ENCODE data around the gene SMG7.

DNA sequence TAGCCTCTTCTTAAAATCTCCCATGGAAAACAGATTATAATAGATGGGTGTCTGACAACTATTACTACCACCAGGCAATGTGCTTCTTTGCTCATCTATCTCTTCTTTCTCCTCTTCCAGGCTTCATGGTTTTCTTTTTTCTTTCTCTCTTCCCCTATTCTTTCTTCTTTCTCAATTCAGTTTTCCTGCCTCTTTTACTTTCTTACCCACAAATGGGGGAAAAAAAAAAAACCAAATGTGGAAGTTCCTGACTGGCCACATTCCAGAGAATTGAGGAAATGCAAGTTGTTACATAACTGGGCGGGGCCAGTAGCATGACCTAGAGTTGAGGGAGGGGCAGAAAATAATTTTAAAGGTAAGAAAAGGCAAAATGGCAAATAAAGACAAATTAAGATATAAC lies 10.9 kb upstream of the SMG7 start:
- TF ChIP-seq, protein P1, sequence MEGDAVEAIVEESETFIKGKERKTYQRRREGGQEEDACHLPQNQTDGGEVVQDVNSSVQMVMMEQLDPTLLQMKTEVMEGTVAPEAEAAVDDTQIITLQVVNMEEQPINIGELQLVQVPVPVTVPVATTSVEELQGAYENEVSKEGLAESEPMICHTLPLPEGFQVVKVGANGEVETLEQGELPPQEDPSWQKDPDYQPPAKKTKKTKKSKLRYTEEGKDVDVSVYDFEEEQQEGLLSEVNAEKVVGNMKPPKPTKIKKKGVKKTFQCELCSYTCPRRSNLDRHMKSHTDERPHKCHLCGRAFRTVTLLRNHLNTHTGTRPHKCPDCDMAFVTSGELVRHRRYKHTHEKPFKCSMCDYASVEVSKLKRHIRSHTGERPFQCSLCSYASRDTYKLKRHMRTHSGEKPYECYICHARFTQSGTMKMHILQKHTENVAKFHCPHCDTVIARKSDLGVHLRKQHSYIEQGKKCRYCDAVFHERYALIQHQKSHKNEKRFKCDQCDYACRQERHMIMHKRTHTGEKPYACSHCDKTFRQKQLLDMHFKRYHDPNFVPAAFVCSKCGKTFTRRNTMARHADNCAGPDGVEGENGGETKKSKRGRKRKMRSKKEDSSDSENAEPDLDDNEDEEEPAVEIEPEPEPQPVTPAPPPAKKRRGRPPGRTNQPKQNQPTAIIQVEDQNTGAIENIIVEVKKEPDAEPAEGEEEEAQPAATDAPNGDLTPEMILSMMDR (IDR thresholded peaks at IDR 0.05): no peak
- TF ChIP-seq POLR2A (IDR thresholded peaks at IDR 0.05) (no peak), EP300 (IDR thresholded peaks at IDR 0.05) (no peak)
